CD1c-positive myeloid dendritic cell (primary cell): ENCODE results near the gene ABCA12.

Source experiments
- DNase-seq: peaks from one replicate; pipeline ENCODE4 v3.0.0-alpha.2; 2016; ENCODE audit errors: extremely low spot score

Gene ABCA12

GRCh38 chr2:215038421-215038820 lies 100.0 kb downstream of the ABCA12 start:
- no peak for DNase-seq

DNA sequence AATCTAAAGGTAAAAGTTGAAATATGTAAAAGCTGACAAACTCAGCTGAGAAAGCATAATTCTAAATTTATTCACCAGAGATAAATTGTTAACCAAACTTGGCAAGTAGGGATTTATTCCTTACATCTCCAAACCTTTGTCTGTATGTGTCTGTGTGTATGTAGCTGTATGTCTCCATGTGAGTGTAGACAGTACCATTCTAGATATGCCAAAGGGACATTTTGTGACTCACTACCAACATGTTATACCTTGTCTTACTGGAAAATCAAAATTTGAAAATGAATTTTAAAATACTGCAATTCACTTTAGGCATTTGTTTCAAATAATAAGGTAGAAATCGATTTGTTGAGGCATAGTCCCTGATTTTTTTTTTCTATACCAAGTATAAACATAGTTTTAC lies 102.1 kb downstream of the ABCA12 start:
- DNase-seq = no peak

GRCh38 chr2:215034154-215034553 lies 104.3 kb downstream of the ABCA12 start:
- no peak for DNase-seq

DNA sequence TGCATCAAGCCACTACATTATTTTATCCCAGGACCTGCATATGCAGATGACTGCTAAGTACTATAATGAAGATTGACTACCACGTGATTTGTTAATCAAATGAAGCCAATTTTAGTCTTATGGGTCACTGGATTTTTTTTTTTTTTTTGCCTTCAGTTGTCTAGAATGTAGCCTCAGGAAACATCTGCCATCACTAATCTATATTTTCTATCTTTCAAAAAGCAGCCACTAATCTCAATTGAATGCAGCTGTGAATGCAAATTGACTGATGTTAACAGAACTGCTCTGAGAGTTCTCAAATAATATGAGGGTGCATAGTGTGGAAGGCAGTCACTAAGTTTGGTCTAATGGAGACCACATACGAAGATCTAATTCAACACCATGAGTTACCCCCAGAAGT lies 106.3 kb downstream of the ABCA12 start:
- no peak for DNase-seq

DNA sequence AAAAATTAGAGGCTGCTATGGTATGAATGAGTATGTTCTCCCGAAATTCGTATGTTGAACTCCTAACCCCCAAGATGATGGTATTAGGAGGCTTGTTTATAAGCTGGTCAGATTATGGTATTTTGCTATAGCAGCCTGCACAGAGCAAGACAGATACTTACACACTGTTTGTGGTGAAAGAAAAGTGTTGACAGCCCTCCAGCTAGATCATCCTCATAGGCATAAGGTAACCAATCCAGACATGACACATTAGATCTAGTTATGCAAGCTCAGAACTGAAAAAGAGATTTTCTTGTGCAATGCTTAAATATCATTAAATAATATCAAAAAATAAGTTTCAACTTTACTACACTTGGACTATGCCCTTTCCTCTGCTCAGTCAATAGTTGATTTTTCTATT lies 107.1 kb downstream of the ABCA12 start:
- DNase-seq = no peak

GRCh38 chr2:215029936-215030335 lies 108.5 kb downstream of the ABCA12 start:
- DNase-seq = no peak

- no peak for DNase-seq
These were observed 110.2 kb downstream of the ABCA12 start for GRCh38 chr2:215028231-215028630.

DNA sequence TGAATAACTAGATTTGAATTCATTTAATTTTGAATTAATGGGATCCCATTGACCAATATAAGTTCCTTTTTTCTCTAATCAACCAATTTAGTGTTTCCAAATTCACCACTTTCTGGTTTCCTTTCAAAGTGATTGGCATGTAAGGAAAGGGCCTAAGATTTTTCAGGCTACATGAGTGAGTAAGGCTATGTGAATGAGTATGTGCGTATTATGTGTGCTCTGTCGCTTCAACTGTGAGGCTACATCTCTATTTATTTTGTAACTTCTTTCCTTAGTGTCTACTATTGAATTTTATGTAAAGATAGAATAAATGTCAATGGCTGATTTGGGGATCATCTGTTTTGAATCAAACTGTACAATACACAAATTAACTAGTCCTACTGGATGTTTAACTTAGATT lies 110.6 kb downstream of the ABCA12 start:
- no peak for DNase-seq

- no peak for DNase-seq
These were observed 115.5 kb downstream of the ABCA12 start for GRCh38 chr2:215022910-215023309.

GRCh38 chr2:215022418-215022817 lies 116.0 kb downstream of the ABCA12 start:
- no peak for DNase-seq

DNA sequence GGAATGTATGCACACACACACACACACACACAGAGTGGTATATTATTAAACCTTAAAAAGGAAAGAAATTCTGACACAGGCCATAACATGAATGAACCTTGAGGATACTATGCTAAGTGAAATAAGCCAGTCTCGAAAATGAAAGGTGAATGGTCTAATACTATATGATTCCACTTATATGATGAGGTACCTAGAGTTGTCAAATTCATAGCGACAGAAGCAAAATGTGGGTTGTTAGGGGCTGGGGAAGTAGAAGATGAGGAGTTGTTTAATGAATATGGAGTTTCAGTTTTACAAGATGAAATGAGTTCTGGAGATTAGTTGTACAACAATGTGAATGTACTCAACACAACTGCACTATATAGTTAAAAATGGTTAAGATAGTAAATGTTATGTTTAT lies 118.1 kb downstream of the ABCA12 start:
- no peak for DNase-seq

- DNase-seq = no peak
These were observed 118.8 kb downstream of the ABCA12 start for GRCh38 chr2:215019521-215020145.

DNA sequence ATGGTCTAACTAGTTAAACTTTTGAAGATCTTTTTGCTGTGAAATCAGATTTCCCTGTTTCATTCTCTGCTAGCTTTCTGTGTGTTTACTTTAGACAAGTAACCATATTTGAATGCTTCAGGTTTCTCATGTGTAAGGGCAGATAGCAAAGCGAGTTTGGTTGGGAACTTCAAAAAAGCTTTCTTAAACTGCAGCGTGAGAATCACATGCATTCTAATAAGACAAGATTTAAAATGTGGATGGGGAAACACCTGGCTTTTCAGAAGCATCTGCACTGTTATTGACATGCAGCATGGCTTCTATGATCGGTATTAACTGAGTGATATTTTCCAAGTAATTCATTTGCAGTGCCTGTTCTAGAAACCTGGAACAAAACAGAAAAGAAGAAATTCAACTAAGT lies 119.3 kb downstream of the ABCA12 start:
- DNase-seq = no peak

DNA sequence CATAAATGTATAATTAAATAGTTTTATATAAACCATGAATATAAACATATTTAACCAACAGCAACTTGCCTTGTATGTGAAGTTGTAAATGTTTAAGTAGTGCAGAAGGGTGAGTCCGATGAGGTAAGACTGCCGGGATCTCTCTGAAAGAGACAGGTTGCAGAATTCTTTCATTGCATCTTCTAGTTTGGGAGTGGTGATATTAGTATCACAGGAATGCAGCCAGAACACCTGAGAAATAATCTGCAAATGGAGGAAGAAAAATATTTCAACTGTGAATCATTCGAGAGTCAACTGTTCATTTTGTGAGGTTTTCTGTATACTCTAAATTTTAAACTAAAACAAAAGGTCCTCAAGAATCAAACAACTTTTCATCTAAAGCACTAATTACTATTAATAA lies 123.0 kb downstream of the ABCA12 start:
- DNase-seq = no peak

DNA sequence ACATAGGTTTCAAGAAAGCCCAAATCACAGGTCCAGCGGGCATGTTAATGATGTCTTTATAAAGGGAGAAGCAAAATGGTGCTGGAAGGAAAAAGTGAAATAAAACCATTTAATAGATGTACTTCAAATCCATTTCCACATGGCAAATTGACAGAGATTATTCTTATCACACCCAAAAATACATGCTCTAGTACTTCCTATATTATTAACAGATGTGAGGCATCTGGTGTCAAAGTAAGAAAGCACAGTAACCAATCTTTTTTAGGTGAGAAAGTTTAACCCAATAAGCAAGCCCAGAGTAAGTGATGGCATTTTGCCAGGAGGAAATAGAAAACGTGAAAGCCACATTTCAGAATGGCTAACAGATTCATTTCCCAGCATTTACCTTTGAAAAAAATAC lies 128.0 kb downstream of the ABCA12 start:
- no peak for DNase-seq

GRCh38 chr2:215003001-215003400 lies 135.4 kb downstream of the ABCA12 start:
- DNase-seq = no peak

DNA sequence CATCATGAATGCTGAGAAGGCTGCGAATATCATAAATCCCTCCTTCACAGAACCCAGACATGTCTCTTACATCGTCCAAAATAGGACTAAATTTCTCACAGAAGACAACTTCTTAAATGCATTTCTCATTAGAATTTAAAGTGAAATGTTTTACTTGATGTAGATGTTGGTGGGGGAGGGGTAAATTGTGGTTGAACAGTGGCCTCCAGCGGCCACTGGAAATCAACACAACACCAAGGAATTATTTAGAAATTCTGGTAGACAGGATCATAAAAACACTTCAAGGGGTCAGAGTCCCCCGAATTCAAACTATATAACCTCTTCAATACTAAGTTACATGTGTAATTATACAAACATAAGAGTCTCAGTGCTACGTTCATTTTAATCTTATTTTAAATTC lies 135.9 kb downstream of the ABCA12 start:
- DNase-seq = no peak

- no peak for DNase-seq
These were observed 137.7 kb downstream of the ABCA12 start for GRCh38 chr2:215000721-215001120.

DNA sequence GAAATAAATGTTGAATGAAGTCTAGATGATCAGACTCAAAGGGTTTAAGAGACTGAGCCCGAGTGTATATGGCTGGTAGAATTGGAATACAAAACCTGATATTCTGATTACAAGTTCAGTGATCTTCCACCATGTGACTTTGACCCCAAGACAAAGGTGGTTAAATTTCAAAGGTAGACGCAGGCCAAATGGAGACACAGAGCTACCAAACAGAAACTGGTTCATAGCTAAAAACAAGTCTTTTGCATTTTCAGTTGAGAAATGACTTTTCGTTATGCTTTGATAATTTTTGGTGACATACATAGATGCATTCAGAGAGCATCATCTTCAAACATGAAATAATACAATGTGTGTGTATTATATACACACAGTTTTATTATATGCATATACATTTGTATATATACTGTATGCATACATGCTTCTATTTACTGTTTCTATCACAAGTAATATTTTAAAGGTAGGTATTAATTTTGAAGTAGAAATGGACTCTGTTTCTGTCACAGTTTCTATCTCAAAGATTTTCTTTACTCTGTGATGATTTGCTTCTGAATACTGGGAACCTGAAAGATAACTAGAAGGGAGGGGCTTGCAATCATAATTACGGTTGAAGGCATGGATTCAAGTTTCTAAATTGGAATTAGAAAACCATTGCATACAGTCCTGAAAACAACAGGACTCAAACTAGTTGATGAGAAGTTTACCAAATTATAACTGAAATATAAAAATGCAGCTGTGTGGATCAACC lies 142.3 kb downstream of the ABCA12 start:
- DNase-seq = no peak

DNA sequence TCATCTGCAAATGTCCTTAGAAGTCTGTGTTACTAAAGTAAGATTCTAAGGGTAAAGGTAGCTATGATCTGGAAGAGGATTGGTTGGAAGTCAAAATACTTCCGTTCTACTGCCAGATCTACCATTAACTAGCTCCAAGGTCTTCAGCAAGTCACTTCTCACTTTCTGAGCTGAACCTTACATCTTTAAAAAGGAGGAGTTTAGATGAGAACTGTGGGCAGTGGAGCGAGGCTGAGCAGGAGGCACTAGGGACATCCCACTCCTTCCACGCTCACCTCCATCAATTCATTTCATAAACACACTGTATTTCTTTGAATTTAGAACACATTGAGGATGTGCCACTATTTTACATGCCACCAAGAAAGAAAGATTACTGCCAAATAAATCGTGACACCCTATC lies 143.0 kb downstream of the ABCA12 start:
- no peak for DNase-seq

DNA sequence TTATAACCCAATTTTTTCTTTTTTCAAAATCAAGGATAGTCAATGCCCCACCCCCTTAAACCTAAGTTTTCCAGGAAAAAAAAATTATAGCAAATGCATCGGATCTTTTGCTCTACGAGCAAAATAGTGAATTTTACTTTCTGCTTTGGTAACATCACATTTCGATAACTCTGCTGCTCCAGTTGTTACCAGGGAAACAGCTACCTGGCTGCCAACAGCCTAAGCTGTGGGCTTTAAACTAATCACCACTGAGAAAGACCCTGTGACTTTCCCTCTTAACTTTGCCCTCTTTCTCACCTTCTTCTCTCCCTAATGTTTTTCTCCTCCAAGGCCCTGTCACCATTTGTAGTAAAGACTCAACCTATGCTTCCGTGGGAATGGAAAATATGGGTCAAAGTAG lies 145.5 kb downstream of the ABCA12 start:
- DNase-seq = no peak

- no peak for DNase-seq
These were observed 149.2 kb downstream of the ABCA12 start for GRCh38 chr2:214989187-214989586.

DNA sequence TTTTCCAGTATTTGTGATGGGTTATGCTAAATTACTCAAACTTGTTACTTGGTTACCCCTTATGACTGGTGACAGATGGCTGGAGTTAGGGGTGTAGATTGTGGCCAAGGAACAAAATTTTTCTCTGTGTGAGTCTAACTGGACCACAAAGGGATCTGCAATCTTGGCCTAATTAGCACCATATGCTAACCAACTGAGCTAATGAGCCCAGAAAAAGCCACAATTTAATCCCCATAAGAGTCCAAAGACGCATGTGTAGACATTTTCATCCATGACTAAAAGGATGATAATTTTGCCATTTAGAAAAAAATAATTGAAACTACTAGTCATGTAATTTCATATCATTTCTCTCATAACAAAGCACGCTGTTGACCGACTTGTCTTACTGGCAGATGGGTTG lies 151.2 kb downstream of the ABCA12 start:
- DNase-seq = no peak

- no peak for DNase-seq
These were observed 152.8 kb downstream of the ABCA12 start for GRCh38 chr2:214985619-214986018.
